GM19351 (cell line): ENCODE data around the gene CBX8.
"Not testable (repeated sequence)": the region's sequence is repeated elsewhere in the genome, so short reads cannot be mapped to it uniquely, and the experiment has no call there.

ENCODE experiments used
- ATAC-seq: cut with Tn5 transposase; IDR thresholded peaks from one replicate; pipeline ENCODE4 v1.9.1; 2021; ENCODE audit warnings: mild to moderate bottlenecking, moderate library complexity; ENCODE audit not compliant: unreplicated experiment

CBX8 gene

GRCh38 chr17:79781736-79782575, 14.9 kb downstream of the CBX8 start:
- no peak for ATAC-seq

GRCh38 chr17:79781012-79781650, 15.7 kb downstream of the CBX8 start:
- no peak for ATAC-seq

- ATAC-seq: no peak
These were observed 17.1 kb downstream of the CBX8 start for GRCh38 chr17:79779661-79780365.

- no peak for ATAC-seq
These were observed 17.8 kb downstream of the CBX8 start for GRCh38 chr17:79779084-79779529.

- ATAC-seq: no peak
These were observed 18.3 kb downstream of the CBX8 start for GRCh38 chr17:79778504-79779083.

- peak; percentile 61 for ATAC-seq
These were observed 18.9 kb downstream of the CBX8 start, which contains the start of gene CBX2 for GRCh38 chr17:79777894-79778503. Gene CBX2 (plus strand): TSS chr17:79778148. CDS start chr17:79778236, 88 bp downstream.

GRCh38 chr17:79777120-79777893, 19.6 kb downstream of the CBX8 start:
- peak; percentile 18 for ATAC-seq

GRCh38 chr17:79776376-79777119, 20.3 kb downstream of the CBX8 start:
- ATAC-seq: no peak

- no peak for ATAC-seq
These were observed 21.2 kb downstream of the CBX8 start for GRCh38 chr17:79775632-79776031.

- no peak for ATAC-seq
These were observed 22.3 kb downstream of the CBX8 start for GRCh38 chr17:79774561-79774975.

GRCh38 chr17:79772726-79773125, 24.2 kb downstream of the CBX8 start:
- ATAC-seq: not testable (repeated sequence)

- ATAC-seq: no peak
These were observed 25.6 kb downstream of the CBX8 start for GRCh38 chr17:79771276-79771675.

- ATAC-seq: no peak
These were observed 27.0 kb downstream of the CBX8 start for GRCh38 chr17:79769570-79770506.

GRCh38 chr17:79765708-79766107, 31.2 kb downstream of the CBX8 start:
- no peak for ATAC-seq

- ATAC-seq: no peak
These were observed 34.8 kb downstream of the CBX8 start for GRCh38 chr17:79761894-79762589.

GRCh38 chr17:79760197-79760906, 36.5 kb downstream of the CBX8 start:
- ATAC-seq: no peak

GRCh38 chr17:79758271-79758670, 38.6 kb downstream of the CBX8 start:
- no peak for ATAC-seq
